IMR-90 (cell line): Measurements from ENCODE around the gene TCF7L1.

ENCODE experiments used
- BHLHE40 ChIP-seq: fragments of 150-350 bp; IDR thresholded peaks from 2 replicates; pipeline ENCODE4 v1.6.1; 2016; ENCODE audit warnings: mild to moderate bottlenecking, low read depth, low read length
- CEBPB ChIP-seq: IDR thresholded peaks from 2 replicates; pipeline ENCODE4 v1.6.1; 2012; ENCODE audit warnings: low read depth, low read length, improper control_type of control experiment
- CHD1 ChIP-seq: IDR thresholded peaks from 2 replicates; pipeline ENCODE4 v1.6.1; 2012; ENCODE audit warnings: low read depth, low read length, improper control_type of control experiment
- MAFK ChIP-seq: IDR thresholded peaks from 2 replicates; pipeline ENCODE4 v1.6.1; 2012; ENCODE audit warnings: low read depth, low read length, improper control_type of control experiment
- MAZ ChIP-seq: IDR thresholded peaks from 2 replicates; pipeline ENCODE4 v1.6.1; 2012; ENCODE audit warnings: low read depth, mild to moderate bottlenecking, low read length, improper control_type of control experiment, moderate library complexity, borderline replicate concordance
- MXI1 ChIP-seq: IDR thresholded peaks from 2 replicates; pipeline ENCODE4 v1.6.1; 2012; ENCODE audit warnings: low read depth, mild to moderate bottlenecking, low read length, moderate library complexity, borderline replicate concordance
- POLR2A ChIP-seq: IDR thresholded peaks from 2 replicates; pipeline ENCODE4 v1.6.1; 2012; ENCODE audit warnings: mild to moderate bottlenecking, low read depth, low read length
- RAD21 ChIP-seq: IDR thresholded peaks from 2 replicates; pipeline ENCODE4 v1.6.1; 2012; ENCODE audit warnings: low read length, improper control_type of control experiment
- RCOR1 ChIP-seq: IDR thresholded peaks from 2 replicates; pipeline ENCODE4 v1.6.1; 2012; ENCODE audit warnings: mild to moderate bottlenecking, low read length, improper control_type of control experiment; ENCODE audit not compliant: insufficient replicate concordance
- RFX5 ChIP-seq: IDR thresholded peaks from 2 replicates; pipeline ENCODE4 v1.8.0; 2012; ENCODE audit warnings: low read depth, mild to moderate bottlenecking, low read length, moderate library complexity
- SMC3 ChIP-seq: fragments of 150-350 bp; IDR thresholded peaks from 2 replicates; pipeline ENCODE4 v1.6.1; 2016; ENCODE audit warnings: low read depth, mild to moderate bottlenecking, antibody characterized with exemption, low read length, moderate library complexity
- TF ChIP-seq, protein P1 (sequence below): conservative IDR thresholded peaks from 2 replicates; pipeline ENCODE4 v1.5.1; 2012; ENCODE audit warnings: mild to moderate bottlenecking, low read depth, low read length, improper control_type of control experiment
- TF ChIP-seq, protein P2 (sequence below): fragments of 150-350 bp; IDR thresholded peaks from 2 replicates; pipeline ENCODE4 v1.6.1; 2017; ENCODE audit warnings: mild to moderate bottlenecking, antibody characterized with exemption, low read length, low read depth
- TF ChIP-seq, protein P3 (sequence below): fragments of 150-350 bp; IDR thresholded peaks from 2 replicates; pipeline ENCODE4 v1.6.1; 2016; ENCODE audit warnings: low read depth, mild to moderate bottlenecking, low read length, moderate library complexity, borderline replicate concordance

DNA sequence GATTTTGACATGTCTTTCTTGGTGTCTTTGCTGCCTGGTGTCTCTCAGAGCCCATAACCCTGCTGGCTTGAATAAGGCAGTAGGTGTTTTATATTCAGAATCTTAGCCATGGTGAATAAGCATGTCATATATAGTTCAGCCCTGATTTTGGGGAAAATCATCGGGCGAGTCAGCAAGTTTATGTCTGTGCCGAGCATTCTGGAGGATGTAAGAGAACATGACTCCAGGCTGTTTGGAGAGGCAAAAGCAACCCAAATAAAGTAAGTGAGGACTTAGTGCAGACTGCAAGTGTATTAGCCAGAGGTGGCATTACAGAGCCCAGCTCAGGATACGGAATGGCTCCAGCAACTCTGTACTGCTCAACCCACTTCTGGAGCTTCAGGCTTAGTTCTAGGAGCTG, 50.3 kb downstream of the TCF7L1 start:
- TF ChIP-seq POLR2A: no peak
- TF ChIP-seq, protein P1, sequence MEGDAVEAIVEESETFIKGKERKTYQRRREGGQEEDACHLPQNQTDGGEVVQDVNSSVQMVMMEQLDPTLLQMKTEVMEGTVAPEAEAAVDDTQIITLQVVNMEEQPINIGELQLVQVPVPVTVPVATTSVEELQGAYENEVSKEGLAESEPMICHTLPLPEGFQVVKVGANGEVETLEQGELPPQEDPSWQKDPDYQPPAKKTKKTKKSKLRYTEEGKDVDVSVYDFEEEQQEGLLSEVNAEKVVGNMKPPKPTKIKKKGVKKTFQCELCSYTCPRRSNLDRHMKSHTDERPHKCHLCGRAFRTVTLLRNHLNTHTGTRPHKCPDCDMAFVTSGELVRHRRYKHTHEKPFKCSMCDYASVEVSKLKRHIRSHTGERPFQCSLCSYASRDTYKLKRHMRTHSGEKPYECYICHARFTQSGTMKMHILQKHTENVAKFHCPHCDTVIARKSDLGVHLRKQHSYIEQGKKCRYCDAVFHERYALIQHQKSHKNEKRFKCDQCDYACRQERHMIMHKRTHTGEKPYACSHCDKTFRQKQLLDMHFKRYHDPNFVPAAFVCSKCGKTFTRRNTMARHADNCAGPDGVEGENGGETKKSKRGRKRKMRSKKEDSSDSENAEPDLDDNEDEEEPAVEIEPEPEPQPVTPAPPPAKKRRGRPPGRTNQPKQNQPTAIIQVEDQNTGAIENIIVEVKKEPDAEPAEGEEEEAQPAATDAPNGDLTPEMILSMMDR: no peak
- TF ChIP-seq RAD21: no peak
- TF ChIP-seq RFX5: no peak
- TF ChIP-seq CHD1: no peak
- no peak for TF ChIP-seq BHLHE40
- no peak for TF ChIP-seq RCOR1
- no peak for TF ChIP-seq CEBPB
- no peak for TF ChIP-seq MXI1
- no peak for TF ChIP-seq MAZ
- no peak for TF ChIP-seq SMC3
- peak; percentile 33; the same call in 1 of the 2 replicates for TF ChIP-seq MAFK
- TF ChIP-seq, protein P2, sequence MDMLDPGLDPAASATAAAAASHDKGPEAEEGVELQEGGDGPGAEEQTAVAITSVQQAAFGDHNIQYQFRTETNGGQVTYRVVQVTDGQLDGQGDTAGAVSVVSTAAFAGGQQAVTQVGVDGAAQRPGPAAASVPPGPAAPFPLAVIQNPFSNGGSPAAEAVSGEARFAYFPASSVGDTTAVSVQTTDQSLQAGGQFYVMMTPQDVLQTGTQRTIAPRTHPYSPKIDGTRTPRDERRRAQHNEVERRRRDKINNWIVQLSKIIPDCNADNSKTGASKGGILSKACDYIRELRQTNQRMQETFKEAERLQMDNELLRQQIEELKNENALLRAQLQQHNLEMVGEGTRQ: no peak
- TF ChIP-seq, protein P3, sequence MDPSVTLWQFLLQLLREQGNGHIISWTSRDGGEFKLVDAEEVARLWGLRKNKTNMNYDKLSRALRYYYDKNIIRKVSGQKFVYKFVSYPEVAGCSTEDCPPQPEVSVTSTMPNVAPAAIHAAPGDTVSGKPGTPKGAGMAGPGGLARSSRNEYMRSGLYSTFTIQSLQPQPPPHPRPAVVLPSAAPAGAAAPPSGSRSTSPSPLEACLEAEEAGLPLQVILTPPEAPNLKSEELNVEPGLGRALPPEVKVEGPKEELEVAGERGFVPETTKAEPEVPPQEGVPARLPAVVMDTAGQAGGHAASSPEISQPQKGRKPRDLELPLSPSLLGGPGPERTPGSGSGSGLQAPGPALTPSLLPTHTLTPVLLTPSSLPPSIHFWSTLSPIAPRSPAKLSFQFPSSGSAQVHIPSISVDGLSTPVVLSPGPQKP: no peak
